Measurements from ENCODE around the gene UBAP2L.
A peak's percentile ranks its signal among the peaks of the same experiment; 100 is the strongest.
"Not testable (repeated sequence)": the region's sequence is repeated elsewhere in the genome, so short reads cannot be mapped to it uniquely, and the experiment has no call there.

The UBAP2L gene

DNA sequence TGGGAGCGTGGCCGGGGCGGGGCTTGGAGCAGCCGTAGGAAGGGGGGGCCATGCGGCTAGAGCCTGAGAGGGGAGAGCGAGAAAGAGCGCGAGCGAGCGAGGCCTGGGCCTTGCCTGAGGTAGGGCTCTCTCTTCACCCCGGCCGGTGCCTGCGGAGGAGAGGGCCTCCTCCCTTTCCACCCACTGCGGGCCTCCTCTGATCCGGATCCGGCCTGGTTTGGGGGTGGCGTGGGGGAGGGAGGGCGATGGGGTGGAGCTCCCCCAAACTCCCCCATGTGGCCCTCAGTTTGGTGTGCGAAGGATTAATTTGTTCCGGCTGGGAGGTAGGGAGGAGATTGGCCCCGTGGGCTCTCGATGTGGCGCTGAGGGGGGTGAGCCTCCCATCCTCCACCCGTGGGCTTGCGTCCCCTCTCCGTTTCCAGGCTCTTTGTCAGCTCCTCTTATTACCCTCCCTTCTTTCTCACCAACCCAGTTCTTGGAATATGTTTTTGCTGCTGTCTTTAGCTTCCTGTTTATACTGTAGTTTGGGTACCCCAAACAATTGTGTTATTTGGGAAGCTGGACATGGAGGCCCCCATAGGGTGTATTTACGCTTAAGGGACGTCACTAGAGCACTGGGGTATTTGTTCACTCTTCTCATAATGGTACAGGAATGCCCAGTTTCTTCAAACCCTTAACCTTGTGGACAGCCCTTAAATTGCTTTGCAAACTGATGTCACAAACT is 685 bp downstream of the UBAP2L start:
- peak; percentile 68 for DNase-seq (ENCODE audit: low spot score)
- no peak for TF ChIP-seq CTCF (IDR thresholded peaks at IDR 0.05; ENCODE audit: extremely low read depth, missing control alignments)

DNA sequence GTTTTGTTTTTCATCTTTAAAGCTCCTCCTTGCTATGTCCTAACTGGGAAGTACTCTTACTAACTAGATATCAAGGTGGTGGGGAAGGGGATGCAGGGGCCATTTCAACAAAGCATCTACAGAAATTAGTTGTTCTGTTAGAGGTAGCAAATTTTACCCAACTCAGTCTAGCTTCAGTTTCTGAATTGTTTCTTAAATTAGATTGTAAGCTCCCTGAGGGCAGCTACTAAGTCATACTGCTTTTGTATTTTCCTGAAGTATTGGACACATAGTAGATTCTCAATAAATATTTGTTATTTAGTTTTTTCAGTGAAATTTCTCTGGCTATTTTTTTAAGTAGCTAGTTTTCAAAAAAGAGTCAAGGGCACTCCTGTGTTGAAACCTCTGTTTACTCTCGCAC is 1.8 kb downstream of the UBAP2L start:
- DNase-seq (ENCODE audit: low spot score) = no peak
- TF ChIP-seq CTCF (IDR thresholded peaks at IDR 0.05; ENCODE audit: extremely low read depth, missing control alignments) = no peak

- DNase-seq (ENCODE audit: low spot score) = no peak
- no peak for TF ChIP-seq CTCF (IDR thresholded peaks at IDR 0.05; ENCODE audit: extremely low read depth, missing control alignments)
Measured at GRCh38 chr1:154222918-154223317, 2.2 kb downstream of the UBAP2L start.

- TF ChIP-seq CTCF (IDR thresholded peaks at IDR 0.05; ENCODE audit: extremely low read depth, missing control alignments) = no peak
- DNase-seq (ENCODE audit: low spot score) = no peak
Measured at GRCh38 chr1:154223621-154224020, 2.9 kb downstream of the UBAP2L start.

GRCh38 chr1:154225370-154225769 is 4.6 kb downstream of the UBAP2L start:
- TF ChIP-seq CTCF (IDR thresholded peaks at IDR 0.05; ENCODE audit: extremely low read depth, missing control alignments) = no peak

GRCh38 chr1:154231112-154231511 is 10.4 kb downstream of the UBAP2L start:
- not testable (repeated sequence) for DNase-seq (ENCODE audit: low spot score)

More at GRCh38 chr1:154225370-154225769, 4.6 kb downstream of the UBAP2L start:
- DNase-seq (ENCODE audit: low spot score) = no peak

- not testable (repeated sequence) for DNase-seq (ENCODE audit: low spot score)
Measured at GRCh38 chr1:154233127-154233526, 12.4 kb downstream of the UBAP2L start.

DNA sequence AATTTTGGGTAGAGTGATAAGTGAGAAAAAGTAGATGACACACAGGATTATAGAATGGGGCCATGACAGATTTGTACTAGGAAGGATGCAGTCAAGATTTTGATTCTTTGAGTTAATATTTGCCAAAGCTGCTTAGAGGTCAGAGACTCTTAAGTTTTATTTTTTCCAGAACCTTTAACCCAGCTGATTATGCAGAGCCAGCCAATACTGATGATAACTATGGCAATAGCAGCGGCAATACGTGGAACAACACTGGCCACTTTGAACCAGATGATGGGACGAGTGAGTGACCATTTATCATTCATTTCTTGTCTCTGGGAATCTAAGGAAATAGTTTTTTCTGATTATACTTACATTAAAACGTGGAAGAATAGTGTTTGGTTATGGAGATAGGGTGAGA is 16.1 kb downstream of the UBAP2L start:
- DNase-seq (ENCODE audit: low spot score) = no peak
- TF ChIP-seq CTCF (IDR thresholded peaks at IDR 0.05; ENCODE audit: extremely low read depth, missing control alignments) = no peak
